Panc1 (cell line): ENCODE data around the gene MSMP. TPM values are rescaled to one million over a fixed set of nuclear protein-coding genes. Genes with fewer than 3 reads are reported as not detected.

Experiments used
- ATAC-seq: fragments of 200-7000 bp; cut with Tn5 transposase; 2 replicates; pipeline ENCODE4 v1.9.1; 2020; ENCODE audit warnings: mild to moderate bottlenecking, moderate library complexity
- Bru-seq: library from RNA; stranded (reverse); fragments of 400-500 nt; gene quantifications from one replicate; lab custom pipeline; 2021; lab: Mats Ljungman, UMichigan
- BruChase-seq, 2 experiments: library from RNA; stranded (reverse); fragments of 400-500 nt; gene quantifications; one replicate each; lab custom pipeline; 2021; lab: Mats Ljungman, UMichigan
- BruUV-seq: library from RNA; stranded (reverse); fragments of 400-500 nt; replicated peaks from 2 replicates; lab custom pipeline; 2021; lab: Mats Ljungman, UMichigan
- CTCF ChIA-PET: fragments of 300-600 bp; sonication (Branson Sonifier 250); formaldehyde crosslinking; loops from one replicate; lab custom pipeline; 2022; ENCODE audit warnings: antibody characterized with exemption; lab: Charles Lee
- POLR2A ChIA-PET: fragments of 300-600 bp; sonication (Branson Sonifier 250); formaldehyde crosslinking; loops from one replicate; lab custom pipeline; 2022; ENCODE audit warnings: antibody characterized with exemption; lab: Charles Lee
- DNase-seq: peaks from one replicate; pipeline ENCODE4 v3.0.0-alpha.2; 2010; ENCODE audit warnings: low read depth, low spot score
- H3K27ac ChIP-seq: 2 replicates; pipeline ENCODE4 v1.5.1; 2011; ENCODE audit warnings: mild to moderate bottlenecking, low read length, inconsistent platforms
- H3K27me3 ChIP-seq: fragments of 200-500 bp; sonication (Bioruptor generic); 2 replicates; pipeline ENCODE4 v1.6.0; 2014; ENCODE audit warnings: low read length, inconsistent platforms; ENCODE audit not compliant: control insufficient read depth, insufficient read depth
- H3K36me3 ChIP-seq: fragments of 200-500 bp; sonication (Bioruptor generic); 2 replicates; pipeline ENCODE4 v1.5.1; 2014; ENCODE audit warnings: inconsistent platforms, mild to moderate bottlenecking, low read length, moderate library complexity; ENCODE audit not compliant: control insufficient read depth, insufficient read depth
- H3K4me1 ChIP-seq: 2 replicates; pipeline ENCODE4 v1.5.1; 2011; ENCODE audit warnings: inconsistent platforms, mild to moderate bottlenecking, low read length, moderate library complexity; ENCODE audit not compliant: control insufficient read depth, insufficient read depth
- H3K4me3 ChIP-seq, 2 experiments: 2 replicates each; pipeline ENCODE4 v1.5.1; 2011 to 2012; ENCODE audit warnings: low read depth in 2 of 2, low read length in 2 of 2, mild to moderate bottlenecking in 2 of 2, inconsistent platforms in 1 of 2, moderate library complexity in 1 of 2
- H3K9me3 ChIP-seq: fragments of 200-500 bp; sonication (Bioruptor generic); 2 replicates; pipeline ENCODE4 v1.5.1; 2014; ENCODE audit warnings: low read depth, mild to moderate bottlenecking, inconsistent platforms, low read length, moderate library complexity; ENCODE audit not compliant: control insufficient read depth, insufficient read depth
- POLR2AphosphoS5 ChIP-seq: IDR thresholded peaks from 2 replicates; pipeline ENCODE4 v1.6.1; 2012; ENCODE audit warnings: mild to moderate bottlenecking, low read depth, low read length, moderate library complexity
- SIN3A ChIP-seq: IDR thresholded peaks from 2 replicates; pipeline ENCODE4 v1.6.1; 2012; ENCODE audit warnings: low read depth, mild to moderate bottlenecking, low read length, moderate library complexity, borderline replicate concordance; ENCODE audit not compliant: insufficient read depth
- TCF7L2 ChIP-seq: IDR thresholded peaks from 2 replicates; pipeline ENCODE4 v1.6.1; 2011; ENCODE audit warnings: mild to moderate bottlenecking, low read depth, low read length, inconsistent platforms
- in situ Hi-C: cut with HindIII; loops from 2 replicates; pipeline ENCODE4 v1.10.0; 2016; ENCODE audit warnings: low sequenced_read_pairs, low pct_unique_long_range_greater_than_20kb
- intact Hi-C: fragments of 100-400 bp; cut with micrococcal nuclease; formaldehyde crosslinking; loops from one replicate; pipeline ENCODE4 v1.10.0; 2022; ENCODE audit not compliant: unreplicated experiment
- long read RNA-seq: library from polyadenylated mRNA; unstranded; transcript quantifications from one replicate; pipeline ENCODE4 v2.0.0, GENCODE V29; 2021; ENCODE audit not compliant: unreplicated experiment
- polyA plus RNA-seq: library from polyadenylated mRNA; unstranded; fragments of >200 nt; gene quantifications from one replicate; pipeline ENCODE4 v1.2.1, GENCODE V29; 2012; ENCODE audit warnings: missing spikeins; ENCODE audit not compliant: insufficient read length
- total RNA-seq: library from RNA; stranded (reverse); gene quantifications from one replicate; pipeline ENCODE4 v1.2.1, GENCODE V29; 2021; ENCODE audit not compliant: unreplicated experiment
- TF ChIP-seq, protein P1 (sequence below), 2 experiments: IDR thresholded peaks; 2 replicates each; pipeline ENCODE4 v1.6.1; 2011 to 2012; ENCODE audit warnings: low read depth in 2 of 2, control low read depth in 1 of 2, low read length in 1 of 2, mild to moderate bottlenecking in 1 of 2, moderate library complexity in 1 of 2; ENCODE audit not compliant: insufficient read depth in 1 of 2
- TF ChIP-seq, protein P2 (sequence below): fragments of 450-650 bp; IDR thresholded peaks from 2 replicates; pipeline ENCODE4 v1.5.1; 2017; ENCODE audit warnings: mild to moderate bottlenecking

Gene MSMP, protein sequence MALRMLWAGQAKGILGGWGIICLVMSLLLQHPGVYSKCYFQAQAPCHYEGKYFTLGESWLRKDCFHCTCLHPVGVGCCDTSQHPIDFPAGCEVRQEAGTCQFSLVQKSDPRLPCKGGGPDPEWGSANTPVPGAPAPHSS
- total RNA-seq (1.4 TPM), Bru-seq, nascent RNA (not detected), BruChase-seq, experiment 1, labeled RNA remaining after a 2-hour chase (percentile 22 among the genes with signal in this experiment), BruChase-seq, experiment 2, labeled RNA remaining after a 6-hour chase (not detected)
- 3.6 TPM for polyA plus RNA-seq
- long read RNA-seq: 0 reads

DNA sequence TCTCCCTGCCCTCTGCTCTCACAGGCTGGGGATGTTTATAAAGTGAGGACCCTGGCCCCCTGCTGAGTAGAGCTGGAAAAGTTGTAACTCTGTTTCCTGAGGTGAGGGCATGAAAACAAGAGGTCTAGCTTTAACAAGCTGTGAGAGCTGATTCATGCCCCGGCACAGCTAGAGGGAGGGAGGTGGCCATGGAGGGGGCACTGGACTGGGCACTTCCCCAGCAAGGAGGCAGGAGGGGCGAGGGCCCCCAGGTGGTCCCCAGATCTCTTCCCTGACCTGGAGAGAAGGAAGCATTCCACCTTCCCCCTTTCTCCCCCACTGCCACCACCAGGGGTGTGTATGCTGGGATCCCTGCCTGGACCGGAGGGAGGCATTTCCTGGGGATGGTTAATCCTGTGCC lies at the start of gene MSMP:
Gene MSMP (minus strand): TSS at position 13 of the 400 bp plus-strand sequence. CDS start 147 bp downstream, outside the sequence.
- CTCF ChIA-PET: no interaction called here
- Histone ChIP-seq H3K4me3 (no peak within 1 kb of the TSS), H3K27me3 (no peaks in the 10 kb centered on the region), H3K27ac (no peak within 1 kb of the TSS), H3K9me3 (no peaks in the 10 kb centered on the region), H3K4me1 (peaks cover 18% of the 10 kb centered on the region), H3K36me3 (no peaks in the 10 kb centered on the region; the same call in 1 of the 2 replicates)
- TF ChIP-seq POLR2AphosphoS5 (no peak), TCF7L2 (no peak)
- TF ChIP-seq, protein P1, sequence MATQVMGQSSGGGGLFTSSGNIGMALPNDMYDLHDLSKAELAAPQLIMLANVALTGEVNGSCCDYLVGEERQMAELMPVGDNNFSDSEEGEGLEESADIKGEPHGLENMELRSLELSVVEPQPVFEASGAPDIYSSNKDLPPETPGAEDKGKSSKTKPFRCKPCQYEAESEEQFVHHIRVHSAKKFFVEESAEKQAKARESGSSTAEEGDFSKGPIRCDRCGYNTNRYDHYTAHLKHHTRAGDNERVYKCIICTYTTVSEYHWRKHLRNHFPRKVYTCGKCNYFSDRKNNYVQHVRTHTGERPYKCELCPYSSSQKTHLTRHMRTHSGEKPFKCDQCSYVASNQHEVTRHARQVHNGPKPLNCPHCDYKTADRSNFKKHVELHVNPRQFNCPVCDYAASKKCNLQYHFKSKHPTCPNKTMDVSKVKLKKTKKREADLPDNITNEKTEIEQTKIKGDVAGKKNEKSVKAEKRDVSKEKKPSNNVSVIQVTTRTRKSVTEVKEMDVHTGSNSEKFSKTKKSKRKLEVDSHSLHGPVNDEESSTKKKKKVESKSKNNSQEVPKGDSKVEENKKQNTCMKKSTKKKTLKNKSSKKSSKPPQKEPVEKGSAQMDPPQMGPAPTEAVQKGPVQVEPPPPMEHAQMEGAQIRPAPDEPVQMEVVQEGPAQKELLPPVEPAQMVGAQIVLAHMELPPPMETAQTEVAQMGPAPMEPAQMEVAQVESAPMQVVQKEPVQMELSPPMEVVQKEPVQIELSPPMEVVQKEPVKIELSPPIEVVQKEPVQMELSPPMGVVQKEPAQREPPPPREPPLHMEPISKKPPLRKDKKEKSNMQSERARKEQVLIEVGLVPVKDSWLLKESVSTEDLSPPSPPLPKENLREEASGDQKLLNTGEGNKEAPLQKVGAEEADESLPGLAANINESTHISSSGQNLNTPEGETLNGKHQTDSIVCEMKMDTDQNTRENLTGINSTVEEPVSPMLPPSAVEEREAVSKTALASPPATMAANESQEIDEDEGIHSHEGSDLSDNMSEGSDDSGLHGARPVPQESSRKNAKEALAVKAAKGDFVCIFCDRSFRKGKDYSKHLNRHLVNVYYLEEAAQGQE (IDR thresholded peaks at IDR 0.05; ENCODE audit: insufficient read depth in 1 of 2, low read depth in 2 of 2, low read length in 1 of 2): no peak
- in situ Hi-C loops (no loop called here), intact Hi-C loops (no loop called here)
- BruUV-seq: no TSS peak
- ATAC-seq (no peak), DNase-seq (no peak)
- POLR2A ChIA-PET: interaction anchor here (0.6 kb wide), 1 partner anchor 22 kb away, joined by 6 read pairs; no protein-coding TSS in a partner anchor

DNA sequence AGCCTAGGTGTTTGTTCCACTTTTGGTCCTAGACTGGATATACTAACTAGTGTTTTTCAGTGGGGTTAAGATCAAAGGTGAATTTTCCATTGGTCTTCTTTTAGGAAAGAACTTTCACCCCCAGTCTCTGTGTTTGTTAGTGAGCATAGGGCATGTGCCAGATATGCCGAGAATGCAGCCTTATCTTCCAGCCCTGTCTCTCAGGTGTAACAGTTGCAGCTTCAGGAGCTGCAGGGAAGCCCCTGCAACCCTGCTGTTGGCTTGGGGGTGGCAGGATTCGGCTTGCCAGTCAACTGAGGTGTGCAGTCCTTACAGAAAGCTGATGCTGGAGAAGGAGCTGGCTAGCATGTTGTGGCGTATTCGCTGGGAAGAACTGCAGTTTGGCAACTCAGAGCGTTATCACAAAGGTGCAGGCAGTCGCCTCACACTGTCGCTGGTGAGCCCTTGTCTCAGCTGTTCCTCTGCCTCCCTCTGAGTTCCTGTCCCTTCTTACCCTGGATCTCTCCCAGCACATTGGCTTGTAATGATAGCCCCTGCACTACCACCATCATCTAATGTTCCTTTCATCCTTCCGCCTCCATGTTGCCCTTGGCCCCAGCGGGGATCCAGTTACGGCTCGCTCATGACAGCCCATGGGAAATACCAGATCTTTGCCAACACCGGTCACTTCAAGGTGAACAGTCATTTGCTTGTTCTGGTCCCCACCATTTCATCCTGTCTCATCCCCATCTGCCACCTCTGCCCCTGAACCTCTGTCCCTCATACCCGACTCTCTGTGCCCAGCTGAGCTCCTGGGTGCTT lies 47.5 kb upstream of the MSMP start:
- Histone ChIP-seq H3K4me1 (no peaks in the 10 kb centered on the region), H3K36me3 (peaks cover 3% of the 10 kb centered on the region), H3K27me3 (no peaks in the 10 kb centered on the region), H3K9me3 (no peaks in the 10 kb centered on the region), H3K4me3 (no peak overlapping the region), H3K27ac (no peak overlapping the region)
- TF ChIP-seq, protein P2, sequence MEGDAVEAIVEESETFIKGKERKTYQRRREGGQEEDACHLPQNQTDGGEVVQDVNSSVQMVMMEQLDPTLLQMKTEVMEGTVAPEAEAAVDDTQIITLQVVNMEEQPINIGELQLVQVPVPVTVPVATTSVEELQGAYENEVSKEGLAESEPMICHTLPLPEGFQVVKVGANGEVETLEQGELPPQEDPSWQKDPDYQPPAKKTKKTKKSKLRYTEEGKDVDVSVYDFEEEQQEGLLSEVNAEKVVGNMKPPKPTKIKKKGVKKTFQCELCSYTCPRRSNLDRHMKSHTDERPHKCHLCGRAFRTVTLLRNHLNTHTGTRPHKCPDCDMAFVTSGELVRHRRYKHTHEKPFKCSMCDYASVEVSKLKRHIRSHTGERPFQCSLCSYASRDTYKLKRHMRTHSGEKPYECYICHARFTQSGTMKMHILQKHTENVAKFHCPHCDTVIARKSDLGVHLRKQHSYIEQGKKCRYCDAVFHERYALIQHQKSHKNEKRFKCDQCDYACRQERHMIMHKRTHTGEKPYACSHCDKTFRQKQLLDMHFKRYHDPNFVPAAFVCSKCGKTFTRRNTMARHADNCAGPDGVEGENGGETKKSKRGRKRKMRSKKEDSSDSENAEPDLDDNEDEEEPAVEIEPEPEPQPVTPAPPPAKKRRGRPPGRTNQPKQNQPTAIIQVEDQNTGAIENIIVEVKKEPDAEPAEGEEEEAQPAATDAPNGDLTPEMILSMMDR: no peak
- TF ChIP-seq, protein P1 (IDR thresholded peaks at IDR 0.05; ENCODE audit: insufficient read depth in 1 of 2, low read depth in 2 of 2, low read length in 1 of 2): no peak
- no peak for TF ChIP-seq POLR2AphosphoS5
- no peak for TF ChIP-seq TCF7L2
- TF ChIP-seq SIN3A: no peak
- no TSS peak for BruUV-seq
- intact Hi-C loops: no loop called here
- ATAC-seq (no peak), DNase-seq (no peak)
- ChIA-PET POLR2A (interaction anchor here (0.6 kb wide), 1 partner anchor 281 kb away, joined by 4 read pairs; no protein-coding TSS in a partner anchor), CTCF (no interaction called here)
- in situ Hi-C loops: no loop called here
